Measurements from ENCODE around the gene FADS1.

- TF ChIP-seq POLR2A (IDR thresholded peaks at IDR 0.05), result no peak
- no peak for TF ChIP-seq CTCF (IDR thresholded peaks at IDR 0.05)
- peak in 2 of 3 donors; percentile 25 to 36 for TF ChIP-seq POLR2AphosphoS5 (IDR thresholded peaks at IDR 0.05)
These were observed 48.3 kb downstream of the FADS1 start for GRCh38 chr11:61768376-61769076.

Data from stomach (tissue), 4 donors.